SK-N-MC (cell line): Measurements from ENCODE around the gene ZNF74.

Experiments
- EZH2 ChIP-seq: fragments of 200-600 bp; sonication (generic); IDR thresholded peaks from one replicate; pipeline ENCODE4 v1.6.1; 2017; ENCODE audit warnings: antibody characterized with exemption
- FOXP2 ChIP-seq: optimal IDR thresholded peaks from 2 replicates; pipeline ENCODE3; 2011; ENCODE audit warnings: mild to moderate bottlenecking, moderate library complexity; ENCODE audit not compliant: insufficient read depth; ENCODE audit errors: extremely low read length, control extremely low read depth
- POLR2AphosphoS5 ChIP-seq: IDR thresholded peaks from 2 replicates; pipeline ENCODE4 v1.6.1; 2012; ENCODE audit warnings: mild to moderate bottlenecking, low read depth, low read length, borderline replicate concordance

DNA sequence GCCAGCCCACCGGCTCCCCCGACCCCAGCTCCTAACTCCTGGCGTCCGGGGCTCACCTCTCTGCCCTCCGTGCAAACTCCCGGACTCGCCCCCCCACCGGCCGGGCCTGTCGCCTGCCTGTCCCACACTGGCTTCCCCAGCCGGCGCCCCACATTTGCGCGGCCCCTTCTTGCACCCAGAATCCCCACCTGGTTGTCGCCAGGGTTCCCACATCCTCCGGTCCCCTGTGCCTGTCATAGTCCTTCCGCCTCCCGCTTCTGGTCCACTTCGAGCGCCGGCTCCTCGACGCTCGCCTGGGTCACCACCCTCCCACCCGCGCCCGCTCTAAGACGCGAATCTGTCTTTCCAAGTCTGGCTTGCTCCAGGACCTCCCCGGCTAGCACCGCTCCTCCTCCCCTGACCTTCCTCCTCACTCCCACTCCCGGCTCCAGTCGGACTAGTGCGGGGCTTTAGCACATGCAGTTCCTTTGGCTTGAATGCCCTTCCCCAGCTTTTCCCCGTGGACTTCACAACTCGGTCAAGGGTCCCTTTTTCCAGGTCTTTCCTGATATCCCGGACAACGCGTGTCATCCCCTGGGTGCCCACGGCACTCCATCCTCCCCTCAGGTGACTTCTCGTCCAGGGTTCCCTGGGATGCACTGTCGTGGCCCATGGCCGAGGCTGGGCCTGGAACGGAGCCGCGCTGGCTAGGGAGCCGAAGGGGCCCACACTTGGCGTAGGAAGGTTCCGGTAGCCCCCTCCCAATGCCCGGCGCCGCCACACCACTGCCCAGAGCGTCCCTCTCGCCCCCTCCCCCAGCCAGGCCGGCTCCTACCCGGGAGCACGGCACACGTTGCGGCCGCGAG is 43.0 kb downstream of the ZNF74 start:
- TF ChIP-seq EZH2 = no peak
- no peak; the same call in 1 of the 2 replicates for TF ChIP-seq POLR2AphosphoS5
- no peak for TF ChIP-seq FOXP2
